ENCODE results near the gene DENND4C. TPM values are rescaled to one million over a fixed set of nuclear protein-coding genes. Genes with fewer than 3 reads are reported as not detected.

DENND4C gene
- polyA plus RNA-seq, 1 of the 3 experiments (the other 2 are of a cell fraction), result 7.5 TPM

DNA sequence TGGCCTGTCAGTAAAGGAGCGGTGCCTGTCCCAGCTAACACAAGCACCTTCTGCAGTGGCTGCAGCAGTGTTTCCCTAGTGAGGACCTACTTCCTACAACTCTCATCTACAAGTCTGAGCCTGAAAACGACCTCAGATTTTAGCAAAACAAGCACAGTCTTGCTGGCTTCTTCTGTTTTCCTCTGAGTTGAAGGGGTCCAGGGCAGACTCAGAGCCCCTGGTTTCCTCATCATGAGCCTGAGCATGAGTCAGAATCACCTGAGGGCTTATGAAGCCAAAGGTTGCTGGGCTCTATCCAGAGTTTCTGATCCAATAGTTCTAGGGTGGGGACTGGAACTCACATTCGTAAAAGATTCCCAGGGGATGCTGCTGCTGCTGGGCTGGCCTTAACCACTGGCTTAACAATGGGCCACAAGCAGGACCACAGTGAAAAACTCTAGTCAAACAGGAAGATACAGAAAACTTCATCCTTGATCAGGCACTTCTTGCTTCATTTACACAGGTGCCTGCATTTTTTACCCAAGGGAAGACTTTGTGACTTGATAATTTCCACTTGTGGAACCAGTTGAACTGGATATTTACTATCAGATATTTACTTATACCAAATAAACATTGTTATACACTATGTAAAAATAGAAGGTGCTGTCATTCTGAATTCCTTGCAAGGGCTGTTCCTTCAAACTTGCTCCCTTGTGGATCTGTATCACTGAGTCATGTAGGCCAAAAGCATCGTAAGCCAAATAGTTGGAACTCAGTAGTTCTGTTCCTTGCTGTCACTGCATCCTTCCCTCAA, 174.0 kb downstream of the DENND4C start:
- peaks cover 0 to 4% of the 10 kb centered on the region in 2 experiments for H3K36me3 ChIP-seq (replicated peaks in 1 of 2; ENCODE audit: control insufficient read depth in 1 of 2, insufficient read depth in 2 of 2, low read length in 1 of 2)

DNA sequence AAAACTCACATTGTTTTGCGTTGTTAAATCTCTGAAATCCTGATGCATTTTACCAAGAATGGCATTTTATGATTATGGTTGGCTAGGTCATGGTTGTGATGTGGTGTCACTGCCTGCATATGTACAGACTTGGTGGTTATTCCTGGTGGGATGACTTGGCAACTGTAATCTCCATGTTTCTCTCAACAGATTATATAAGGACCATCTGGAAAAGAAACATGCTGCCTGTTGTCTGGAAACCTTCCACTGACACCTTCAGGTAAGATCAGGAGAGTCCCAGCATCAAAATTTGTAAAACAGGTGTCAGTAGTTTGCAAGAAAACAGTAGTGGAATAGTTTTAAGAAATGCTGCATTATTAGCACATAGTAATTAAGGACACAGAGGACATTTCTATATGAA, 175.3 kb downstream of the DENND4C start:
- POLR2A ChIA-PET, result no interaction called here
- no peak for DNase-seq
- Histone ChIP-seq H3F3A (replicated peaks; ENCODE audit: insufficient read depth) (no peaks in the 10 kb centered on the region), H3K27ac (ENCODE audit: low read depth in 2 of 2, low read length in 1 of 2) (no peak overlapping the region), H3K4me2 (no peak overlapping the region), H3K9ac (no peak overlapping the region), H3K27me3 (ENCODE audit: insufficient read depth) (no peaks in the 10 kb centered on the region; the same call in 1 of the 2 replicates), H3K9me3 (no peaks in the 10 kb centered on the region), H3K36me3 (replicated peaks in 1 of 2; ENCODE audit: control insufficient read depth in 1 of 2, insufficient read depth in 2 of 2, low read length in 1 of 2) (peaks cover 0 to 4% of the 10 kb centered on the region in 2 experiments), H3K4me3 (ENCODE audit: low read depth in 2 of 2, low read length in 1 of 2) (no peak overlapping the region), H3K79me2 (ENCODE audit: insufficient read depth) (no peaks in the 10 kb centered on the region), H2AFZ (ENCODE audit: low read depth) (no peak overlapping the region), H3K4me1 (ENCODE audit: control insufficient read depth in 1 of 2, insufficient read depth in 2 of 2, low read depth in 1 of 2, low read length in 1 of 2) (peaks cover 0 to 11% of the 10 kb centered on the region in 2 experiments; a peak in 1 of 4 replicates), H4K20me1 (ENCODE audit: insufficient read depth) (no peaks in the 10 kb centered on the region), H3K9me2 (no peaks in the 10 kb centered on the region)
- CTCF ChIA-PET, result no interaction called here
- TF ChIP-seq, protein P1, sequence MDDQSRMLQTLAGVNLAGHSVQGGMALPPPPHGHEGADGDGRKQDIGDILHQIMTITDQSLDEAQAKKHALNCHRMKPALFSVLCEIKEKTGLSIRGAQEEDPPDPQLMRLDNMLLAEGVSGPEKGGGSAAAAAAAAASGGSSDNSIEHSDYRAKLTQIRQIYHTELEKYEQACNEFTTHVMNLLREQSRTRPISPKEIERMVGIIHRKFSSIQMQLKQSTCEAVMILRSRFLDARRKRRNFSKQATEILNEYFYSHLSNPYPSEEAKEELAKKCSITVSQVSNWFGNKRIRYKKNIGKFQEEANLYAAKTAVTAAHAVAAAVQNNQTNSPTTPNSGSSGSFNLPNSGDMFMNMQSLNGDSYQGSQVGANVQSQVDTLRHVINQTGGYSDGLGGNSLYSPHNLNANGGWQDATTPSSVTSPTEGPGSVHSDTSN (IDR thresholded peaks at IDR 0.05), result no peak
- TF ChIP-seq TAF1 (IDR thresholded peaks at IDR 0.05; ENCODE audit: borderline replicate concordance, low read depth, low read length) (no peak), MXI1 (IDR thresholded peaks at IDR 0.05; ENCODE audit: low read depth, low read length) (no peak)
- WGBS (ENCODE audit: low lambda C conversion rate), result 76% methylated on average over 1 of the region's 1 CpG

More for the DNA sequence above, 174.0 kb downstream of the DENND4C start:
- Histone ChIP-seq H3K27ac (ENCODE audit: low read depth in 2 of 2, low read length in 1 of 2) (no peak overlapping the region), H4K20me1 (ENCODE audit: insufficient read depth) (no peaks in the 10 kb centered on the region), H3F3A (replicated peaks; ENCODE audit: insufficient read depth) (no peaks in the 10 kb centered on the region), H3K4me3 (ENCODE audit: low read depth in 2 of 2, low read length in 1 of 2) (no peak overlapping the region), H3K9me3 (no peaks in the 10 kb centered on the region), H3K27me3 (ENCODE audit: insufficient read depth) (no peaks in the 10 kb centered on the region; the same call in 1 of the 2 replicates), H3K79me2 (ENCODE audit: insufficient read depth) (no peaks in the 10 kb centered on the region), H3K9me2 (no peaks in the 10 kb centered on the region), H3K4me2 (no peak overlapping the region), H3K4me1 (ENCODE audit: control insufficient read depth in 1 of 2, insufficient read depth in 2 of 2, low read depth in 1 of 2, low read length in 1 of 2) (peaks cover 0 to 5% of the 10 kb centered on the region in 2 experiments; a peak in 1 of 4 replicates), H2AFZ (ENCODE audit: low read depth) (no peak overlapping the region), H3K9ac (no peak overlapping the region)
- ChIA-PET CTCF (no interaction called here), POLR2A (no interaction called here)
- DNase-seq, result no peak
- 56% methylated on average over 3 of the region's 4 CpGs for WGBS (ENCODE audit: low lambda C conversion rate)
- TF ChIP-seq TCF12 (IDR thresholded peaks at IDR 0.05), result no peak
- TF ChIP-seq, protein P2, sequence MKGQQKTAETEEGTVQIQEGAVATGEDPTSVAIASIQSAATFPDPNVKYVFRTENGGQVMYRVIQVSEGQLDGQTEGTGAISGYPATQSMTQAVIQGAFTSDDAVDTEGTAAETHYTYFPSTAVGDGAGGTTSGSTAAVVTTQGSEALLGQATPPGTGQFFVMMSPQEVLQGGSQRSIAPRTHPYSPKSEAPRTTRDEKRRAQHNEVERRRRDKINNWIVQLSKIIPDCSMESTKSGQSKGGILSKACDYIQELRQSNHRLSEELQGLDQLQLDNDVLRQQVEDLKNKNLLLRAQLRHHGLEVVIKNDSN (IDR thresholded peaks at IDR 0.05; ENCODE audit: borderline replicate concordance, low read depth), result no peak
- no peak for TF ChIP-seq FOSL2 (IDR thresholded peaks at IDR 0.05; ENCODE audit: borderline replicate concordance, low read depth)
- no peak for TF ChIP-seq SMC3 (IDR thresholded peaks at IDR 0.05; ENCODE audit: low read depth, low read length)

DNA sequence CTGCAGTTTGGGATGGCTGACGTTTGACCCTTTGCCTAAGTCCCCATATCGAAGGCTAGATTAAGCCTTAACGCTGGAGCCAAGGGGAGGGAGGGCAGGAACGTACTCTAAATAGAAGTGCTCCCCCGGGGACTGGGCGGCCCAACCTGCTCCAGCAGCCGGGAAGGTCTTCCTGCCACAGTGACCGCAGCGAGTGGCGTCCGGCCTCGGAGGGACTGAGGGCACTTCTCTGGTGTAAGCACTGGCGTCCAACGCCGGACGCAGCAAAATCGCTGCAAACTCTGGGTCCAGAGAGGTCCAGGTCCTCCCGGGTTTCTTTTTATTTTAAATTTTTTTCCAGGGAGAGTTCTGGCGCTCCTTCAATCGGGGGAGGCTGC, 177.8 kb downstream of the DENND4C start:
- ChIA-PET CTCF (no interaction called here), POLR2A (interaction anchor here (1.2 to 1.3 kb wide), 2 partner anchors 22 to 29 kb away, joined by 4 to 10 read pairs; partner anchors contain the start of gene RPS6)
- Histone ChIP-seq H2AFZ (ENCODE audit: low read depth) (peak overlapping the region; percentile 97; the same call in 1 of the 2 replicates), H3K4me3 (ENCODE audit: low read depth in 2 of 2, low read length in 1 of 2) (peak overlapping the region; percentile 65 to 77), H3K4me1 (ENCODE audit: control insufficient read depth in 1 of 2, insufficient read depth in 2 of 2, low read depth in 1 of 2, low read length in 1 of 2) (peaks cover 0 to 11% of the 10 kb centered on the region in 2 experiments; a peak in 1 of 4 replicates), H3K79me2 (ENCODE audit: insufficient read depth) (no peaks in the 10 kb centered on the region), H3K4me2 (peak overlapping the region; percentile 86), H3K9me3 (no peaks in the 10 kb centered on the region), H3K9ac (no peak overlapping the region; the same call in 1 of the 2 replicates), H3F3A (replicated peaks; ENCODE audit: insufficient read depth) (no peaks in the 10 kb centered on the region), H3K27ac (ENCODE audit: low read depth in 2 of 2, low read length in 1 of 2) (peak overlapping the region in 1 of 2 experiments; percentile 34; a peak in 1 of 4 replicates), H3K9me2 (no peaks in the 10 kb centered on the region), H3K36me3 (replicated peaks in 1 of 2; ENCODE audit: control insufficient read depth in 1 of 2, insufficient read depth in 2 of 2, low read length in 1 of 2) (no peaks in the 10 kb centered on the region), H3K27me3 (ENCODE audit: insufficient read depth) (no peaks in the 10 kb centered on the region), H4K20me1 (ENCODE audit: insufficient read depth) (no peaks in the 10 kb centered on the region)
- no peak for DNase-seq
- WGBS (ENCODE audit: low lambda C conversion rate), result 14% methylated on average over 16 of the region's 20 CpGs
- TF ChIP-seq NRF1 (IDR thresholded peaks at IDR 0.05; ENCODE audit: low read depth, low read length) (no peak), MEF2A (IDR thresholded peaks at IDR 0.05; ENCODE audit: borderline replicate concordance, low read depth) (no peak), RAD21 (IDR thresholded peaks at IDR 0.05; ENCODE audit: low read length) (no peak), FOXM1 (IDR thresholded peaks at IDR 0.05; ENCODE audit: low read depth) (no peak), MXI1 (IDR thresholded peaks at IDR 0.05; ENCODE audit: low read depth, low read length) (no peak), TCF12 (IDR thresholded peaks at IDR 0.05) (no peak), JUND (IDR thresholded peaks at IDR 0.05) (no peak), TEAD4 (IDR thresholded peaks at IDR 0.05; ENCODE audit: borderline replicate concordance, insufficient read depth) (no peak), TAF1 (IDR thresholded peaks at IDR 0.05; ENCODE audit: borderline replicate concordance, low read depth, low read length) (no peak), SIN3A (IDR thresholded peaks at IDR 0.05; ENCODE audit: borderline replicate concordance, low read depth, low read length) (no peak), POLR2AphosphoS5 (IDR thresholded peaks at IDR 0.05; ENCODE audit: low read depth, low read length) (no peak), RCOR1 (IDR thresholded peaks at IDR 0.05; ENCODE audit: low read length) (no peak)
- TF ChIP-seq, protein P2 (IDR thresholded peaks at IDR 0.05; ENCODE audit: borderline replicate concordance, low read depth), result no peak
- TF ChIP-seq, protein P3, sequence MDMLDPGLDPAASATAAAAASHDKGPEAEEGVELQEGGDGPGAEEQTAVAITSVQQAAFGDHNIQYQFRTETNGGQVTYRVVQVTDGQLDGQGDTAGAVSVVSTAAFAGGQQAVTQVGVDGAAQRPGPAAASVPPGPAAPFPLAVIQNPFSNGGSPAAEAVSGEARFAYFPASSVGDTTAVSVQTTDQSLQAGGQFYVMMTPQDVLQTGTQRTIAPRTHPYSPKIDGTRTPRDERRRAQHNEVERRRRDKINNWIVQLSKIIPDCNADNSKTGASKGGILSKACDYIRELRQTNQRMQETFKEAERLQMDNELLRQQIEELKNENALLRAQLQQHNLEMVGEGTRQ (IDR thresholded peaks at IDR 0.05; ENCODE audit: borderline replicate concordance, low read depth, low read length), result no peak

Measured in SK-N-SH (cell line).